NOMO-1 (cell line): ENCODE data around the gene MRI1.
"Not testable (repeated sequence)": the region's sequence is repeated elsewhere in the genome, so short reads cannot be mapped to it uniquely, and the experiment has no call there.

Source experiments
- DNase-seq, 2 experiments: peaks; one replicate each; lab custom pipeline; 2025; ENCODE audit not compliant: unreplicated experiment in 2 of 2; lab: John Stamatoyannopoulos, UW

MRI1 gene

DNA sequence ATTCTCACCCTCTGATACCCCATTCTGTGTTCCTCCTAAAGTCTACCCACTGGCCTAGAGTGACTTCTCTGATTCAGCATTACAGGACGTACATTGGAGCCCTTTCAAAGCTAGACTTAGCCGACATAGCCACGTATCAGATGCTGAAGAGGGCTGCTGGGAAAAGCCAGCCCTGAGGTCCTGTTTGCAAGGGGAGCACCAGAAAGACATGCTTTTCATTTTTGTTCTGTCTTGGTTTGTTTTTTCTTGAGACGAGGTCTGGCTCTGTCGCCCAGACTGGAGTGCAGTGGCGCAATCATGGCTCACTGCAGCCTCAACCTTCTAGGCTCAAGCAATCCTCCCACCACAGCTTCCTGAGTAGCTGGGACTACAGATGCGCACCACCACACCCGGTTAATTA lies 24.7 kb downstream of the MRI1 start:
- peak; percentile 36 to 50 for DNase-seq

DNA sequence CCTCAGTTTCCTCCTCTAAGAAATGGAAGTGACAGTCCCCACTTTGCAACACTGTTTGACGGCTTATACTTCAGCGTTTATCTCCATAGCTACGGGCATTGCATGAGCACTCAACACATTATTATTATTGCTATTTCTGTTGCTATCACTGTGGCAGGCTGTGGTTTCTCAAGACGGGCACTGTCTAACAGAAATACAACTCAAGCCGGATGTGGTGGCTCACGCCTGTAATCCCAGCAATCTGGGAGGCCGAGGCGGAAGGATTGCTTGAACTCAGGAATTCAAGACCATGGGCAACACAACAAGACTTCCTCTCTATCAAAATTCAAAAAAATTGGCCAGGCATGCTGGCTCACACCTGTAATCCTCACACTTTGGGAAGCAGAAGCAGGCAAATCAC lies 26.0 kb downstream of the MRI1 start:
- peak; percentile 82 to 86 for DNase-seq

DNA sequence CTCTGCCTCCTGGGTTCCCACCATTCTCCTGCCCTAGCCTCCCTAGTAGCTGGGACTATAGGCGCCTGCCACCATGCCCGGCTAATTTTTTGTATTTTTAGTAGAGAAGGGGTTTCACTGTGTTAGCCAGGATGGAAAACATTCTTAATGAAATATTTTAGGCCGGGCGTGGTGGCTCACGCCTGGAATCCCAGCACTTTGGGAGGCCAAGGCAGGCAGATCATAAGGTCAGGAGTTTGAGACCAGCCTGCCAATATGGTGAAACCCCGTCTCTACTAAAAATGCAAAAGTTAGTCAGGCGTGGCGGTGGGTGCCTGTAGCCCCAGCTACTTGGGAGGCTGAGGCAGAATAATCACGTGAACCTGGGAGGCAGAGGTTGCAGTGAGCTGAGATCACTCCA lies 29.0 kb downstream of the MRI1 start:
- not testable (repeated sequence) for DNase-seq

DNA sequence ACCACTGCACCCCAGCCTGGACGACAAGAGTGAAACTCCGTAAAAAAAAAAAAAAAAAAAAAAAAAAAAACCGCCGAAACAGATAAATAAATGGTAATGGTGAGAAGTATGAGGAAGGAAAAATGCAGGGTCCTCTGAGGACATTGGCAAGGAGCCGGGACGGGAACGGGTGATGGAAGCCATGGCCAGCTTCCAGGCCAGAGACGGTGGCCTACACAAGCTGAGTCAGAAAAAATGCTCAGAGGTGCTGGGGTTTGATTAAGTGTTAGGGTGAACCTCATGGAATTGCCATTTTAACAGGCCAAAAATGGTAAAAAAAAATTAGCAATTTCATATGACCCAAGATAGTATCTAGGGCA lies 30.1 kb downstream of the MRI1 start:
- no peak for DNase-seq

DNA sequence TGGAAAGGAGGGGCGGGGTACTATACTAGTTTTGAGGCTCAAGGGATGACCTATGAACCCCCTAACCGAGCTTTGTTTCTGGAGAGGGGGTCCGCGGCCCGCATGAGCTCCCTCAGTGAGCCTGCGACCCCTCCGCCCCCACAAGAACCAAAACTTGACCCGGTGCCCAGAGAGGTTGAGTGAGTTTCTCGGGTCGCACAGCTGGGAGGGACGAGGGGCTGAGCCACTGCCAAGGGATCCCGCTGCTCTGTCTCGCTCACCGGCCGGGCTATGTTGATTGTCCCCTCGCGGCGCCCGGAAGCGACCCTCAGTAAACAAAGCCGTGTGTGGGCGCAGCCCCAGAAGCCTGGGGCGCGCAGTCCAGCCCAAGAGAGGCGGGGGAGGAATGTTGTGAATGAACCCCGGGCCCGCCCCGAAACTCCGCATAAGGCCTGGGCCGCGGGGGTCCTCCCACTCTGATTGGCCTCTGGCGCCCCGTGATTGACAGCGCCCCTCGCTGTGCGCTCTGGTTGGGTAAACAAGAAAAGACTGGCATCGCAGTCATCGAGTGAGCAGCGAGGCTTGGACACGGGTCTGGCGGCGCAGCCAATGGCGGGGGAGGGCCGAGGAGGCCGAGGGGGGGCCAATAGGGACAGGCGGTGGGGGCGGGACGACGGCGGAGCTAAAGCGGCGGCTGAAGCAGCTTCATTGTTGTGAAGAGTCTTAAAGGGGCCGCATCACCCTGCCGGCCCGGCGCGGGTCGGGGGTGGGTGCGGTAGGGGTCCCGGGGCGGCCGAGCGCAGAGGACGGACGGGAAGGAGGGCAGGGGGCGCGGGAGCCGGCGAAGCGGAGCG lies 30.7 kb downstream of the MRI1 start, which contains the start of gene ZSWIM4:
ZSWIM4 (plus strand) TSS at position 687 of the 833 bp plus-strand sequence. CDS start 206 bp downstream, outside the sequence.
- DNase-seq = peak; percentile 98 to 99

DNA sequence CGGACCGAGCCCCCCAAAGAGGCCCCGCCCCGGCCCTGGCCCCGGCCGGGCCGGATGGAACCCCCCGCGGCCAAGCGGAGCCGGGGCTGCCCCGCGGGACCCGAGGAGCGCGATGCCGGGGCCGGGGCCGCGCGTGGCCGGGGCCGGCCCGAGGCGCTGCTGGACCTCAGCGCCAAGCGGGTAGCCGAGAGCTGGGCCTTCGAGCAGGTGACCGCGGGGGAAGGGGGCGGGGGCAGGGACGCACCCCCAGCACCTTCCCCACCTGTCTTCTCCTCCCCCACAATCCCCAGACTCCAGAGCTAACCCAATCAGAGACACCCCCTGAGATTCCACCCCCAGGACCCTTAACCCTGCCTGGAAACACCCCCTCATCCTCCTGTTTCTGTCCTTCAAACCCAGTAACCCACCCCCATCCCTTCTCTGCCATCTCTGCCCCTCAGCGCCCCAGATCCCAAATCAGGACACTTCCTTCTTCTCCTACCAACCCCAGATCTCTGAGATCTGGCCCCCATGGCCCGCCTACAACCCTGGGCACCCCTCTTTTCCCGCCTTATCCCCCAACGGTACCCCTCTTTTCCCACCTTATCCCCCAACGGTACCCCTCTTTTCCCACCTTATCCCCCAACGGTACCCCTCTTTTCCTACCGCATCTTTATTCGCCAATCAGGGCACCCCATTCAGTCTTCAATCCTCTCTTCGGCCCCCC lies 31.4 kb downstream of the MRI1 start:
- no peak for DNase-seq

DNA sequence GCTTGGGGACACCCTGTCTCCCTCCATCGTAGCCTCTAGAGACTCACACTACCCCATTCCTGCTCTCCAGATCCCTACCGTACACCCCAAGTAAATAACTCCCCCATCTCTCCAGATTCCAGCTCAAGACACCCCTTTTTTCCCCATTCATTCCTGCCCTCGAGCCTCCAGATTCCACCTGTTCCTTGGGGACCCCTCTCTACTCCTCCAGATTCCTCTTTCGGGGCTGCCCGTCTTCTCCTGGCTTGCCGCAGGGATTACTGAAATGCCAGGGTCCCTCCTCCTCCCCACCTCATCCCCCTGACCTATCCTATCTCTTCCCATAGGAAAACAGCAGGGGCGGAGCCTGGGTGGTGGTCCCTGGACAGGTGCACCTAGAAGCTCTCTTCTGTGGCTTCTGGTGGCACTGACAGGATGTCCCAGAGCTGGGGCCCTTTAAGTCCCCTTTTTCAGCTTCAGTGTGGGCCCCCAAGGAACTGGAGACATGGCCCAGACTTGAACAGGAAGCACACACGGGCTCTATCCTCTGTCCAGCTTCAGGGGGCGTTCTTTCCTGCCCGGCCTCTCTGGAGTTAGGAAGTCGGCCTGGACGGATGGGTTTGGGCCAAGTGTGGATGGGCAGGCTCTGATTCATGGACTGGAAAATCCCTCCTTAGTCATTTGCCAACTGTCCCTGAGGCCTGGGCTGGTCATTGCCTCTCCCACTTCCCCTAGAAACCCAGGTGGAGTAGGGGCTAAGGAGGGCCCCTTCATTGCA lies 32.2 kb downstream of the MRI1 start:
- DNase-seq = no peak

DNA sequence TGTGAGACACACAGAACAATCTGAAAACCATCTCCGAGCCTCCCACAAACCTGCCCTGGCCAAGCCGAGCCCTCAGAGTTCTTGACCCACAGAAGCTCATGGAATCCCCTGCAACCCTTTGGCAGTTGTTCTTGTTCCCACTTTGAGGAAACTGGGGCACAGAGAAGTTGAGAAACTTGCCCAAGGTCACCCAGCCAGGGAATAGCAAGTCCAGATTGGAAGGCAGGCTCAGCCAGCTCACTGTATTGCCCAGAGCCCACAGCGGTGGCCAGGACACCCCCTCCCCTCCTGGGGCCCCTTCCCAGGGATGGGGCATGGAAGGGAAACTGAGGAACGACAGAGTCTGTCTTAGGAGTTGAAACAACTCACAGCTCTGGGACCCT lies 32.7 kb downstream of the MRI1 start:
- no peak for DNase-seq

DNA sequence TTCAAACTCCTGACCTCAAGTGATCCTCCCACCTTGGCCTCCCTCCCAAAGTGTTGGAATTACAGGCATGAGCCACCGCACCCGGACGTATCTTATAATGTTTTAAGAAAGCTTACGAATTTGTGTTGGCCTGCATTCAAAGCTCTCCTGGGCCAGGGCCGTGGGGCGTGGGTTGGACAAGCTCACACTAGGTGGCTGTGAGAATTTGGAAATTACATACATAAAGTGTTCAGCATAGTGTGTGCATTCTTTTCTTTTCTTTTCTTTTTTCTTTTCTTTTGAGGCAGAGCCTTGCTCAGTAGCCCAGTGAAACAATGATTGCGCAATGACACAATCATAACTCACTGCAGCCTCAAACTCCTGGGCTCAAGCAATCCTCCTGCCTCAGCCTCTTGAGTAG lies 33.5 kb downstream of the MRI1 start:
- DNase-seq = peak in 1 of 2 experiments; percentile 4

DNA sequence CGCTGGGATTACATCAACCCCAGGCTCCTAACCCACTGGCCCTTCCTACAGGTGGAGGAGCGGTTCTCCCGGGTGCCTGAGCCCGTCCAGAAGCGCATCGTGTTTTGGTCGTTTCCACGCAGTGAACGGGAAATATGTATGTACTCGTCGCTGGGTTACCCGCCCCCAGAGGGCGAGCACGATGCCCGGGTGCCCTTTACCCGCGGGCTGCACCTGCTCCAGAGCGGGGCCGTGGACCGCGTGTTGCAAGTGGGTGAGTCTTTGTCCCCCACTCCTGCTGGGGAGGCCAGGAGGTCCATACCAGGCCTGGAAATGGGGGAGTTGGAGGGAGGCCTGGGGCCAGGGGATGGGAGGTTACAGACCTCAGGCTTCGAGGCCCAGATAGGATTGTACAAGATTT lies 35.3 kb downstream of the MRI1 start:
- no peak for DNase-seq

DNA sequence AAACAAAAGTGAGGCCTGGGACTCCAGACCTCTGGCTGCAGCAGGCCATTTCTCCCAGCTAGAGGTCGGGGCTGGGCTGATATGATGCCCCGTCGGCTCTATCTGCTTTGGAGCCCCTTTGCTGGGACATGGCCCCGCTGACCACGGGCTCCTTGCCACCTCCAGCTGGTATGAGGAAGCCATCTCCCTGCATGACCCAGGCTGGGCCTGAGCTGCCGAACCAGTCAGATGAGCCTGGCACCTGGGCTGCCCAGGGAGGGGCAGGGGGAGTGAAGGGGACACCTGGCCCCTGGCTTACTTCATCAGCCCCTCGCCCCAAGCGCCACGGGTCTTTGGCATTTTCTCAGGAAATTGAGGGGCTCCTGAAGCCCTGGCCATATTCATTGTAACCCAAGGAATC lies 38.7 kb downstream of the MRI1 start:
- DNase-seq = no peak

DNA sequence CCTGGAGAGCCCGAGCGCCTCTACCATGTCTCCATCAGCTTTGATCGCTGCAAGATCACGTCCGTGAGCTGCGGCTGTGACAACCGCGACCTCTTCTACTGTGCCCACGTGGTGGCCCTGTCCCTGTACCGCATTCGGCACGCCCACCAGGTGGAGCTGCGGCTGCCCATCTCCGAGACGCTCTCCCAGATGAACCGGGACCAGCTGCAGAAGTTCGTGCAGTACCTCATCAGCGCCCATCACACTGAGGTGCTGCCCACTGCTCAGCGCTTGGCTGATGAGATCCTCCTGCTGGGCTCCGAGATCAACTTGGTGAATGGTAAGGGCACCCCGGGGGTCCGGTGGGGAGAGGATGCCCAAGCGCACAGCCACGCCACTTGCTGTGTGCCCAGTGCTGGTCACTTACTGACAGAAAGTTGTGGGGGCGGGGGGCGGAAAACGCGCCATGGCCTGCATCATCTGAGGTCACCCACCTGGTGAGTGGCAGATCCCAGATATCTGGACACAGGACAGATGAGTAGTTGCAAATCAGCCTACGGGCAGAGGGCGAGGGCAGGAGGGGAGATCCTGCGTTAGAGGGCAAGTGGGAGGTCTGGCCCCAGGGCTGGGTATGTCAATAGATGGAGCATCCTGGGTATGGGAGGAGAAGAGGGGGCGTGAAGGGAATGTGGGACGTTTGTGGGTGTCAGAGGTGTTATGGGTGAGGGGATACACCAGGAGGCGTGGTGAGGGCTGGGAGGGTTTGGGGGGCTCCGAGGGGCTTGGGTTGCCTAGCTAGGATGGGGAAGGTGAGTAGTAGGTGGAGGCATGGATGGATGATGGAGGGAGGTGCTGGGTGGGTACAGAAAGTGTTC lies 40.7 kb downstream of the MRI1 start:
- DNase-seq = no peak

DNA sequence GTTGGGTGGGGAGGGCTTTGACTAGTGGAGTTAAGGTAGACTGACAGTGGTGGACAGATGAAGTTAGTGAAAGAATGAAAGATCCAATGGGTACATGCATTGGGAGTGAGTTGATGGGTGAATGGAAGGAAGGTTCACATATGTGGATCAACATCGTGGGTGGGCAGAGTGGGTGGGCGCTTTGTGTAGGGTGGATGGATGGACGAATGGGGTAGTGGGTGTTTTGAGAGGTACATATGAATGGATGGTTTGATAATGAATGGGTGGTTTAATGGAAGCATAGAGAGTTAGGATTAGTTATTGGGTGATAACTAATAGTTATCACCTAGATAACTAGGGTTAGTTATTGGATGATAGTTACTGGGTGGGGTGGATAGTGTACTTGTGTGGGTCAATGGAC lies 42.4 kb downstream of the MRI1 start:
- DNase-seq = no peak

DNA sequence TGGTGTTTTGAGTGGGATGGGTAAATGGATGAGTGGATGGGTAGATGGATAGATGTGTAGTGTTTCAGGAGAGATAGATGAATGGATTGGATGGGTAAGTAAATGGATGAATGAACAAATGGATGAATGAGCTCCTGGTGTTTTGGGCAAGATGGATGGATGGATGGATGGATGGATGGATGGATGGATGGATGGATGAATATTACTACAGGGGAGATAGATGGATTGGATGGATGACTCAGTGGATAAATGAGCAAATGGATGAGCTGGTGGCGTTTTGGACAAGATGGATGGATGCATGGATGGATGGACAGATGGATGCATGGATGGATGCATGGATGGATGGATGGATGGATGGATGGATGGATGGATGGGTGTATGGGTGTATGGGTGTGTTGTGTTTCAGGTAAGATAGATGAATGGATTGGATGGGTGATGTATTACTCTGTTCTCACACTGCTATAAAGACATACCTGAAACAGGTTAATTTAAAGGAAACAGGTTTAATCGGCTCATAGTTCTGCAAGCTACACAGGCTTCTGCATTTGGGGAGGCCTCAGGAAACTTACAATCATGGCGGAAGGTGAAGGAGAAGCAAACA lies 43.2 kb downstream of the MRI1 start:
- DNase-seq = no peak

DNA sequence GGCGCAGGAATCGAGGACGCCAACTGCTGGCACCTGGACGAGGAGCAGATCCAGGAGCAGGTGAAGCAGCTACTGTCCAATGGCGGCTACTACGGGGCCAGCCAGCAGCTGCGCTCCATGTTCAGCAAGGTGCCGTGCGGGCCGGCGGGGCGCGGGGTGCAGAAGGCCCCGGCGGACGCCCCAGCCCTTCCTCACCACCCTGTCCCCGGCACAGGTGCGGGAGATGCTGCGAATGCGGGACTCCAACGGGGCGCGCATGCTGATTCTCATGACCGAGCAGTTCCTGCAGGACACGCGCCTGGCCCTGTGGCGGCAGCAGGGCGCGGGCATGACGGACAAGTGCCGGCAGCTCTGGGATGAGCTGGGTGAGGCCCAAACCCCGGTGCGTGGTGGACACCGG lies 44.5 kb downstream of the MRI1 start:
- DNase-seq = no peak

DNA sequence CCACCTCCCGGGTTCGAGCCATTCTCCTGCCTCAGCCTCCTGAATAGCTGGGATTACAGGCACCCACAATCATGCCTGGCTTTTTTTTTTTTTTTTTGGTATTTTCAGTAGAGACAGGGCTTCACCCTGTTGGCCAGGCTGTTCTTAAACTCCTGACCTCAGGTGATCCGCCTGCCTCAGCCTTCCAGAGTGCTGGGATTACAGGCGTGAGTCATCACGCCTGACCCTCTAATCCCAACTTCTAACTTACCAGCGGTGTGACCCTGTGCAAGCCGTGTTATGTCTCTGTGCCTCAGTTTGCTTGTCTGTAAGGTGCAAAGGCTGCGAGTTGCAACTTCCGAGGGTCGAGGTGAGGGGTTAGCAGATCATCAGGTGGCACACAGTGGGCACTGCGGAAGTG lies 48.2 kb downstream of the MRI1 start:
- no peak for DNase-seq

DNA sequence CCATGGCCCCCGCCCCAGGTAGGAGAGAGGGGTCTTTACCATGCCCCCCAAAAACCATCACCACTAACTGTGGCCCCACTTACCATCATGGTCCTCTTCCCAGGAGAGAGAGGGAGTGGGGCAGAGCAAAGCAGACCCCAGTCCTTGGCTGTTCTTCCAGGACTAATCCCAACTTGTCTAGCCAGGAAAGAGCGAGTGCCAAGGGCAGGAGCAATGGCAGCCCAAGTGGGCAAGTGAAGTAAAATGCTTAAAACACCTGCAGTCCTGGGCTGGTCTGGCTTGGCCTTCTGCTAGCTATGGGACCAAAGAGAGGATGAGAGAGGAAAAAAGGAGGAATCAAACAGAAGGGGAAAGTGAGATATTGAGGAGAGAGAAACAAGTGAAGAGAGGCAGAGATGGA lies 48.8 kb downstream of the MRI1 start:
- DNase-seq = no peak

DNA sequence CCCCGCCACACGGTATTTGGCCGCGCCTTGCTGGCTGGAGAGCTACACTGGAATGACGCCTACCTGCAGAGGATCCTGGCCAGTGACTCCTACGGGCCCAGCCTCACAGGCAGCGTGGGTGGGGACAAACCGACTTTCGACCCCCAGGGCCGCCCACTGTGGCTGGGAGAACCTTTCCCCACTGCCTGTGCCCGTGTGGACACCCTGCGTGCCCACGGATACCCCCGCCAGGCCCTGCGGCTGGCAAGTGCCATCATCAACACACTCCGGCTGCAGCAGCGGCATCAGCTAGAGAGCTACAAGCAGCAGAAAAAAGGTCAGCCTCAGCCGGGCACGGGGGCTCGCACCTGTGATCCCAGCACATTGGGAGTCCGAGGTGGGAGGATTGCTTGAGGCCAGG lies 50.2 kb downstream of the MRI1 start:
- DNase-seq = no peak

DNA sequence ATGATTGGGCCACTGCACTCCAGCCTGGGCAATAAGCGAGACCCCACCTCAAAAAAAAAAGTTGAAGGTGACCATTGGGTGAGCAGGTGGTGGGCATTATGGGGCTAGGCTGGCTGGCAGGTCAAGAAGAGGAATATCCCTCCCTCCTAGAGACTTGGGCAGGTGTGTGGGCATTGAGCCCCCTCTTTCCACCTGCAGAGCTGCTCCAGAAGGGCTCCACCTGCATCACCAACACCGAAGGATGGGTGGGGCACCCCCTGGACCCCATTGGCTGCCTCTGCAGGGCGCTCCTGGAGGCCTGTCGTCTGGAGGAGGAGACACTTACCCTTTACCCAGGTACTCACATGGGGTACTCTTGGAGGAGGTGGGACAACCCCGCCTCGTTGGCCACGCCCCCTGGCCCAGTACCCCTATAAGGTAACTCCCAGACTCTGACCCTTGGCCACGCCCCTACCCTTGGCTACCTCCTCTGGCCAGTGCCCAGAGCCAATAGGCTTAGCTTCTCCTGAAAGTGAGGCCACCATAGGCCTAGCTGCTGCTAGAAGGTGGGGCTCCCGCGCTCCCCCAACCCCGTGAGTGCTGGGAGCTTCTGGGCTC lies 52.8 kb downstream of the MRI1 start:
- DNase-seq = no peak
